HepG2 (cell line): ENCODE results near the gene TMEM255B. TPM values are rescaled to one million over a fixed set of nuclear protein-coding genes. Genes with fewer than 3 reads are reported as not detected.

Experiments used
- ATAC-seq: fragments of 200-7000 bp; cut with Tn5 transposase; 3 replicates; pipeline ENCODE4 v1.9.1; 2020; ENCODE audit warnings: mild to moderate bottlenecking, moderate library complexity
- BruUV-seq: library from RNA; stranded (reverse); fragments of 400-500 nt; replicated peaks from 2 replicates; lab custom pipeline; 2021; lab: Mats Ljungman, UMichigan
- CTCF ChIA-PET: fragments of 300-600 bp; formaldehyde crosslinking; extraction: SDS; loops from one replicate; lab custom pipeline; 2021; ENCODE audit warnings: low total read pairs, inconsistent platforms, low intra/inter-chr PET ratio; lab: Yijun Ruan, JAX
- POLR2A ChIA-PET: fragments of 350-600 bp; sonication (Branson Sonifier 250); formaldehyde crosslinking; loops from one replicate; lab custom pipeline; 2020; ENCODE audit warnings: antibody characterized with exemption, inconsistent platforms; lab: Yijun Ruan, JAX
- DNase-seq: peaks from one replicate; pipeline ENCODE4 v3.0.0-alpha.2; 2015; ENCODE audit warnings: low spot score
- FAIRE-seq: peaks from 3 replicates; lab custom pipeline; 2011; peaks lifted over from hg19 to GRCh38; lab: Jason Lieb, UNC
- H2AFZ ChIP-seq: one replicate; pipeline ENCODE4 v1.6.1; 2011; ENCODE audit warnings: low read length, inconsistent platforms
- H3K27ac ChIP-seq: fragments of 300-600 bp; 3 replicates; pipeline ENCODE4 v1.8.0; 2011; ENCODE audit warnings: mixed run types, mild to moderate bottlenecking, mixed read lengths, low read length, inconsistent platforms; ENCODE audit not compliant: insufficient read depth; ENCODE audit errors: extremely low read length
- H3K27me3 ChIP-seq, 2 experiments: fragments of 200-600 bp in 1 of 2; 2 replicates in 1 of 2; 3 replicates in 1 of 2; pipeline versions ENCODE4 v1.6.0 to v1.8.0; 2011; ENCODE audit warnings: low read length in 2 of 2, mild to moderate bottlenecking in 2 of 2, moderate library complexity in 2 of 2, inconsistent platforms in 1 of 2; ENCODE audit not compliant: insufficient read depth in 2 of 2, control insufficient read depth in 1 of 2
- H3K36me3 ChIP-seq, 2 experiments: fragments of 200-600 bp in 1 of 2; replicated peaks in 1 of 2; 2 replicates in 1 of 2; 3 replicates in 1 of 2; pipeline versions ENCODE4 v1.5.1 to v1.8.0; 2011; ENCODE audit warnings: low read length in 2 of 2, inconsistent platforms in 1 of 2; ENCODE audit not compliant: insufficient read depth in 2 of 2, control insufficient read depth in 1 of 2
- H3K4me1 ChIP-seq: 2 replicates; pipeline ENCODE4 v1.5.1; 2012; ENCODE audit warnings: low read length, inconsistent platforms; ENCODE audit not compliant: insufficient read depth
- H3K4me2 ChIP-seq: 2 replicates; pipeline ENCODE4 v1.6.0; 2011; ENCODE audit warnings: low read depth, low read length, inconsistent platforms
- H3K4me3 ChIP-seq, 3 experiments: fragments of 200-600 bp in 1 of 3; sonication (generic), shearing (Covaris generic) in 1 of 3; replicated peaks in 1 of 3; 2 replicates each; pipeline ENCODE4 v1.5.1; 2011 to 2016; ENCODE audit warnings: low read length in 3 of 3, inconsistent platforms in 2 of 3, low read depth in 2 of 3, mild to moderate bottlenecking in 2 of 3, control low read depth in 1 of 3, mixed read lengths in 1 of 3; ENCODE audit not compliant: insufficient read depth in 1 of 3
- H3K79me2 ChIP-seq: one replicate; pipeline ENCODE4 v1.6.1; 2011; ENCODE audit warnings: low read length, inconsistent platforms; ENCODE audit not compliant: insufficient read depth
- H3K9ac ChIP-seq: 2 replicates; pipeline ENCODE4 v1.6.0; 2011; ENCODE audit warnings: mild to moderate bottlenecking, low read depth, low read length, inconsistent platforms; ENCODE audit not compliant: insufficient read depth
- H3K9me3 ChIP-seq: 2 replicates; pipeline ENCODE4 v1.5.1; 2012; ENCODE audit warnings: mild to moderate bottlenecking, low read length
- H4K20me1 ChIP-seq: 2 replicates; pipeline ENCODE4 v1.6.0; 2011; ENCODE audit warnings: inconsistent platforms, mild to moderate bottlenecking, low read length, moderate library complexity; ENCODE audit not compliant: insufficient read depth
- ARID5B ChIP-seq: IDR thresholded peaks from 2 replicates; pipeline ENCODE4 v1.4.0; 2020; ENCODE audit warnings: mild to moderate bottlenecking, missing genetic modification reagents
- CEBPG ChIP-seq: IDR thresholded peaks from 2 replicates; pipeline ENCODE4 v1.6.1; 2016
- CENPT ChIP-seq: sonication (generic); formaldehyde crosslinking; IDR thresholded peaks from 2 replicates; pipeline ENCODE4 v1.8.0; 2022; ENCODE audit warnings: low read depth, mild to moderate bottlenecking, moderate library complexity, missing genetic modification reagents
- CREBL2 ChIP-seq: sonication (generic); formaldehyde crosslinking; IDR thresholded peaks from 2 replicates; pipeline ENCODE4 v1.8.1; 2023; ENCODE audit warnings: missing genetic modification reagents, mild to moderate bottlenecking, borderline replicate concordance
- ESRRA ChIP-seq: sonication (generic); formaldehyde crosslinking; IDR thresholded peaks from 2 replicates; pipeline ENCODE4 v1.5.1; 2020; ENCODE audit warnings: mild to moderate bottlenecking, low read depth, missing genetic modification reagents
- SNAI1 ChIP-seq: sonication (generic); formaldehyde crosslinking; IDR thresholded peaks from 2 replicates; pipeline ENCODE4 v1.5.0; 2020; ENCODE audit warnings: mild to moderate bottlenecking, missing genetic modification reagents, borderline replicate concordance
- ZNF121 ChIP-seq: sonication (generic); formaldehyde crosslinking; IDR thresholded peaks from 2 replicates; pipeline ENCODE4 v1.5.0; 2020; ENCODE audit warnings: mild to moderate bottlenecking, missing genetic modification reagents
- ZNF142 ChIP-seq: sonication (generic); formaldehyde crosslinking; IDR thresholded peaks from 2 replicates; pipeline ENCODE4 v1.4.0; 2020; ENCODE audit warnings: missing genetic modification reagents
- ZNF496 ChIP-seq: sonication (generic); formaldehyde crosslinking; IDR thresholded peaks from 2 replicates; pipeline ENCODE4 v1.8.1; 2023; ENCODE audit warnings: mild to moderate bottlenecking, moderate library complexity, missing genetic modification reagents; ENCODE audit not compliant: insufficient replicate concordance
- ZNF557 ChIP-seq: sonication (generic); formaldehyde crosslinking; IDR thresholded peaks from 2 replicates; pipeline ENCODE4 v1.4.0; 2020; ENCODE audit warnings: missing genetic modification reagents
- ZNF572 ChIP-seq: sonication (generic); formaldehyde crosslinking; IDR thresholded peaks from 2 replicates; pipeline ENCODE4 v1.5.1; 2020; ENCODE audit warnings: mild to moderate bottlenecking, missing genetic modification reagents
- ZNF768 ChIP-seq: sonication (generic); formaldehyde crosslinking; IDR thresholded peaks from 2 replicates; pipeline ENCODE4 v1.4.0; 2020; ENCODE audit warnings: missing genetic modification reagents
- ZNF782 ChIP-seq: sonication (generic); formaldehyde crosslinking; IDR thresholded peaks from 2 replicates; pipeline ENCODE4 v1.4.0; 2020; ENCODE audit warnings: missing genetic modification reagents, mild to moderate bottlenecking, borderline replicate concordance
- WGBS: methylation state at CpG from one replicate; pipeline ENCODE4 v1.1.6; 2017; ENCODE audit warnings: low lambda C conversion rate; 5-methylcytosine and 5-hydroxymethylcytosine counted together
- in situ Hi-C: cut with HindIII; loops from 2 replicates; pipeline ENCODE4 v1.10.0; 2017; ENCODE audit warnings: low pct_unique_long_range_greater_than_20kb; ENCODE audit not compliant: extremely low pct_ligation_motif_present
- intact Hi-C: fragments of 100-400 bp; cut with micrococcal nuclease; formaldehyde crosslinking; loops from one replicate; pipeline ENCODE4 v1.10.0; 2022; ENCODE audit not compliant: unreplicated experiment
- polyA plus RNA-seq, 8 experiments: library from polyadenylated mRNA; depleted of rRNA in 3 of 8; stranded (reverse) in 7 of 8; unstranded in 1 of 8; fragments of >200 nt; fragmentation: Illumina TruSeq in 4 of 8; extraction: Trizol in 4 of 8; gene quantifications; 2 replicates each; pipeline versions ENCODE4 v1.2.1 to v1.2.3, GENCODE V29; 2011 to 2016; ENCODE audit warnings: low read depth in 4 of 8, missing spikeins in 1 of 8, mixed read lengths in 1 of 8; ENCODE audit not compliant: insufficient read depth in 1 of 8
- total RNA-seq, 5 experiments: library from RNA; depleted of rRNA; stranded (reverse); fragments of >200 nt; fragmentation: Illumina TruSeq; extraction: Trizol; gene quantifications; 2 replicates each; pipeline ENCODE4 v1.2.3, GENCODE V29; 2016; ENCODE audit warnings: low read depth in 1 of 5

Gene TMEM255B
- total and polyA plus RNA-seq, 2 of the 13 experiments (the other 11 are each of a cell fraction or from before 2014, with no cell fraction given) = not detected

- Histone ChIP-seq H3K4me3 (no peak overlapping the region), H3K79me2 (no peaks in the 10 kb centered on the region), H3K9ac (no peak overlapping the region), H3K4me1 (peaks cover 26% of the 10 kb centered on the region), H3K9me3 (no peaks in the 10 kb centered on the region), H2AFZ (no peak overlapping the region), H3K4me2 (no peak overlapping the region), H3K27ac (no peak overlapping the region), H3K36me3 (no peaks in the 10 kb centered on the region), H4K20me1 (no peaks in the 10 kb centered on the region), H3K27me3 (peaks cover 0 to 1% of the 10 kb centered on the region in 2 experiments; a peak in 3 of 5 replicates)
- 67% methylated on average over 1 of the region's 8 CpGs for WGBS
- FAIRE-seq (no peak), DNase-seq (no peak), ATAC-seq (no peak)
- ChIA-PET POLR2A (no interaction called here), CTCF (no interaction called here)
- no TSS peak for BruUV-seq
- in situ Hi-C loops (no loop called here), intact Hi-C loops (no loop called here)
- TF ChIP-seq ZNF121 (CRISPR knock-in tag) = no peak
- TF ChIP-seq ZNF768 (CRISPR knock-in tag) = no peak
- no peak for TF ChIP-seq ZNF142 (CRISPR knock-in tag)
- no peak for TF ChIP-seq ZNF496 (CRISPR knock-in tag)
- TF ChIP-seq ZNF782 (CRISPR knock-in tag) = no peak
- TF ChIP-seq ESRRA = no peak
- TF ChIP-seq CEBPG (CRISPR knock-in tag) = no peak
- TF ChIP-seq ZNF557 (CRISPR knock-in tag) = no peak
- no peak for TF ChIP-seq SNAI1 (CRISPR knock-in tag)
- TF ChIP-seq ZNF572 = no peak
- TF ChIP-seq CREBL2 = no peak
- TF ChIP-seq ARID5B = no peak
- no peak for TF ChIP-seq CENPT (CRISPR knock-in tag)
These were observed 79.7 kb downstream of the TMEM255B start for GRCh38 chr13:113838711-113839201.
